OCI-LY7 (cell line): Measurements from ENCODE around the gene ITGB7.

Experiments used
- CTCF ChIP-seq: fragments of 200-600 bp; sonication (generic); conservative IDR thresholded peaks from 2 replicates; pipeline ENCODE4 v1.5.1; 2014; ENCODE audit warnings: mild to moderate bottlenecking, antibody characterized with exemption, low read length, moderate library complexity, mixed read lengths
- EZH2phosphoT487 ChIP-seq: fragments of 200-600 bp; sonication (generic); IDR thresholded peaks from 2 replicates; pipeline ENCODE4 v1.6.1; 2018; ENCODE audit warnings: low read depth, borderline replicate concordance, mild to moderate bottlenecking, mixed run types, antibody characterized with exemption, low read length, moderate library complexity, mixed read lengths

- TF ChIP-seq CTCF, result no peak
- no peak for TF ChIP-seq EZH2phosphoT487
These were observed 15.8 kb upstream of the ITGB7 start for GRCh38 chr12:53222806-53223261.
